Stimulated activated CD4-positive, alpha-beta T cell treated with anti-CD3 and anti-CD28 coated beads, Interleukin-1b, Interleukin-23, amount 100 ng/mL, for 24 hours (primary cell): ENCODE results near the gene CEBPZOS.
A peak's percentile ranks its signal among the peaks of the same experiment; 100 is the strongest.

Source experiments
- DNase-seq, 4 experiments: peaks; one replicate each; pipeline ENCODE4 v3.0.0-alpha.2; 2020; ENCODE audit warnings: low read depth in 4 of 4, low spot score in 1 of 4

The CEBPZOS gene

GRCh38 chr2:37196320-37197195 is at the start of gene CEBPZOS:
Gene CEBPZOS, plus strand, starts transcription at chr2:37196496. Its CDS starts 3,209 bp downstream, at chr2:37199705.
- DNase-seq = peak; percentile 75 to 87 (median 82)

- no peak for DNase-seq
Measured at GRCh38 chr2:37148325-37148724, 48.0 kb upstream of the CEBPZOS start.

- no peak for DNase-seq
Measured at GRCh38 chr2:37149626-37150322, 46.5 kb upstream of the CEBPZOS start.

GRCh38 chr2:37153224-37153623 is 43.1 kb upstream of the CEBPZOS start:
- no peak for DNase-seq

GRCh38 chr2:37154785-37155184 is 41.5 kb upstream of the CEBPZOS start:
- DNase-seq = no peak

GRCh38 chr2:37156071-37156856 is 40.0 kb upstream of the CEBPZOS start:
- peak in 2 of 4 experiments; percentile 14 to 18 for DNase-seq

GRCh38 chr2:37156857-37157714 is 39.2 kb upstream of the CEBPZOS start, which contains the start of gene EIF2AK2:
Gene EIF2AK2, minus strand, starts transcription at chr2:37156980. Its CDS starts 9,174 bp downstream, at chr2:37147806.
- DNase-seq = peak; percentile 28 to 69 (median 50)

GRCh38 chr2:37164757-37165156 is 31.5 kb upstream of the CEBPZOS start:
- DNase-seq = no peak

- DNase-seq = no peak
Measured at GRCh38 chr2:37167636-37168180, 28.6 kb upstream of the CEBPZOS start.

GRCh38 chr2:37168217-37168981 is 27.9 kb upstream of the CEBPZOS start:
- DNase-seq = no peak

- DNase-seq = no peak
Measured at GRCh38 chr2:37171624-37171950, 24.7 kb upstream of the CEBPZOS start.

- DNase-seq = no peak
Measured at GRCh38 chr2:37173741-37174140, 22.6 kb upstream of the CEBPZOS start.

GRCh38 chr2:37180006-37180639 is 16.2 kb upstream of the CEBPZOS start:
- DNase-seq = no peak

GRCh38 chr2:37180640-37181039 is 15.7 kb upstream of the CEBPZOS start:
- no peak for DNase-seq

GRCh38 chr2:37181726-37182684 is 14.3 kb upstream of the CEBPZOS start:
- DNase-seq = no peak

- no peak for DNase-seq
Measured at GRCh38 chr2:37188570-37188969, 7.7 kb upstream of the CEBPZOS start, which contains the start of gene SULT6B1. Gene SULT6B1, minus strand, starts transcription at chr2:37188670. Its CDS starts 30 bp downstream, at chr2:37188640.

- DNase-seq = no peak
Measured at GRCh38 chr2:37189452-37190153, 6.7 kb upstream of the CEBPZOS start.
